Jurkat, Clone E6-1 (cell line): ENCODE data around the gene LRRC8D.

Experiments used
- DNase-seq: peaks from one replicate; pipeline ENCODE4 v3.0.0-alpha.2; 2011; ENCODE audit warnings: low read depth, low spot score
- H3K4me3 ChIP-seq: 2 replicates; pipeline ENCODE4 v1.5.1; 2011; ENCODE audit warnings: mild to moderate bottlenecking, low read length, control low read depth, moderate library complexity

The LRRC8D gene

GRCh38 chr1:89887713-89888112 is 66.9 kb downstream of the LRRC8D start:
- H3K4me3 ChIP-seq: no peak overlapping the region
- no peak for DNase-seq

GRCh38 chr1:89888480-89889322 is 67.9 kb downstream of the LRRC8D start:
- no peak overlapping the region for H3K4me3 ChIP-seq

GRCh38 chr1:89889323-89889615 is 68.4 kb downstream of the LRRC8D start:
- H3K4me3 ChIP-seq: no peak overlapping the region
- DNase-seq: no peak

More at GRCh38 chr1:89888480-89889322, 67.9 kb downstream of the LRRC8D start:
- no peak for DNase-seq

- DNase-seq: no peak
- no peak overlapping the region for H3K4me3 ChIP-seq
Observed at GRCh38 chr1:89890085-89890752, 69.4 kb downstream of the LRRC8D start.

- no peak for DNase-seq
- H3K4me3 ChIP-seq: no peak overlapping the region
Observed at GRCh38 chr1:89892816-89893215, 72.0 kb downstream of the LRRC8D start.

GRCh38 chr1:89894210-89895201 is 73.7 kb downstream of the LRRC8D start:
- DNase-seq: no peak
- no peak overlapping the region for H3K4me3 ChIP-seq

GRCh38 chr1:89896105-89896942 is 75.5 kb downstream of the LRRC8D start:
- DNase-seq: no peak

GRCh38 chr1:89897347-89898133 is 76.7 kb downstream of the LRRC8D start:
- no peak for DNase-seq
- H3K4me3 ChIP-seq: no peak overlapping the region

More at GRCh38 chr1:89896105-89896942, 75.5 kb downstream of the LRRC8D start:
- no peak overlapping the region for H3K4me3 ChIP-seq

- no peak for DNase-seq
- no peak overlapping the region for H3K4me3 ChIP-seq
Observed at GRCh38 chr1:89898150-89898549, 77.3 kb downstream of the LRRC8D start.

GRCh38 chr1:89898695-89899470 is 78.1 kb downstream of the LRRC8D start:
- DNase-seq: no peak
- H3K4me3 ChIP-seq: no peak overlapping the region

GRCh38 chr1:89900323-89900722 is 79.5 kb downstream of the LRRC8D start:
- DNase-seq: no peak
- H3K4me3 ChIP-seq: no peak overlapping the region

GRCh38 chr1:89900791-89901708 is 80.2 kb downstream of the LRRC8D start:
- no peak for DNase-seq

GRCh38 chr1:89901957-89902669 is 81.3 kb downstream of the LRRC8D start:
- DNase-seq: no peak
- no peak overlapping the region for H3K4me3 ChIP-seq

More at GRCh38 chr1:89900791-89901708, 80.2 kb downstream of the LRRC8D start:
- H3K4me3 ChIP-seq: no peak overlapping the region

- H3K4me3 ChIP-seq: no peak overlapping the region
- DNase-seq: no peak
Observed at GRCh38 chr1:89903550-89903949, 82.7 kb downstream of the LRRC8D start.

GRCh38 chr1:89904219-89904980 is 83.6 kb downstream of the LRRC8D start:
- H3K4me3 ChIP-seq: no peak overlapping the region
- no peak for DNase-seq
